ENCODE data around the gene SRGAP1. TPM values are rescaled to one million over a fixed set of nuclear protein-coding genes. Genes with fewer than 3 reads are reported as not detected.
"Not testable (repeated sequence)": the region's sequence is repeated elsewhere in the genome, so short reads cannot be mapped to it uniquely, and the experiment has no call there.

Gene SRGAP1
- total RNA-seq, 1 donor from 2014 or later, result 0.22 TPM

DNA sequence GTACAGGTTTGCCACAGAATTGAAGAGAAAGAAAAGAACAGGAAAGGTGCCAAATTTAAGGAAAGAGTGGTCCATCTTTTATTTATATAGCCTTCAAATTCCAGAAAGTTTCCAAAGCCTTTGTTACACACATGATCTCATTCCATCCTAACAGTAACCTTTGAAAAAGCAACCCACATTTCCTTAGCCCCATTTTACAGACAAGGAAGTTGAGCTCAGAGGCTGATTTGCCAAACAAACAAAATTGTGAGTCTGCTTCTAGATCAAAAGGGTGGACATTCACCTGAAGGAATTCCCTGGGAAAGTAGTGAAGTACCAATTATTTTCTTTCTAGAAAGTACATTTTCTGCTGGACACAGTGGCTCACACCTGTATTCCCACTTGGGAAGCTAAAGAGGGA is 345.6 kb downstream of the SRGAP1 start:
- intact Hi-C loops (cut with micrococcal nuclease), result no loop called here

DNA sequence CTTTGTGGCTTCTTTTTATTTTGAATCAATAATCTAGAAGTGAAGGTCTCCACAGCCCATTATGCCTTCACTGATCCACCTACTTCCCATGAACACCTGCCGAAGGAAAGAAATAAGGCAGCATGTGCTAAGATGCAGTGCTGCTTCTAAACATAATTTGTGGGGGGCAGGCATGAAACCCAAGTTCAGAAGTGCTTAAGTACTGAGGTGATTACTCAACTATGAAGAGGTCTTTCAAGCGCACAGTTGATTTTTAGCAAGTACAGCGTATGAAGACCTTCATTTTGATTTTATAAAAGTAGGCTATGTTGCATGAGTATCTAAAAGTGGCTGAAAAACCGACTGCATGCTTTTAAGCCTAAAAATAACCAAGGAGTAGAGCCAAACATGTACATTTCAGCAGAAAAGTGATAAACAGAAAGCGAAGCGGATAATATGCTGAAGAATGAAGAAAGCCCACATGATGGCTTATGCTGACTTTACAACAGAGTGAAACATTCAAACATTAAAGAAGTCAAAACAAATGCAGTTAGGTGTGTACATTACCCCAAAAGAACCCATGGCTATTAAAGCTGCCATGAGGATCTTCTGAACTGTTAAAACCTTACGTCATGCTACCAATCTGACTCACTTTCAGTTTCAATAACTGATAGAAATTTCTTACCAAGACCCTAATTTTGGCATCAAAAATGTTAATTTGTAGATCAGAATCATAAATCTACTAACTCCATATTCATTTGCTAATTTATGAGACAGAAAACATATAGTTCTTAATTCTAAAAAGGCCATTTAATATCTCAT is 348.3 kb downstream of the SRGAP1 start:
- intact Hi-C loops (cut with micrococcal nuclease), result no loop called here

DNA sequence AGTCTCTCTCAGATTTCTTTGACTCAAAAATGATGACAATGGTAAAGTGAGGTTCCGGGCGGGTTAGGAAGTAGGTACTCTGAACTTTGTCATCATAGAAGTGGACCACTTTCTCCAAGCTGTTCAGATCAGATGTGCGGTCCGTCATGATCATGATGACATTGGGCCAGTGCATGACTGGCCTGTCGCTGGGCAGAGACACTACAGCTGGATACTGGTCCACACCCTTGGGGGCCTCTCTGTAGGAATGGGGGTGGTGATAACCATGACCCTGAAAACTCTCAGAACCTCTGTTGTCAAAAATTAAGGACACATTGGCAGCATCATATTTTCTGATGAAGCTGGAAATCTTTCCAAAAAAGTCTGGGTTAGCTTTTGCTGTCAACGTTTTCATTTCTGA is 349.4 kb downstream of the SRGAP1 start:
- intact Hi-C loops (cut with micrococcal nuclease), result no loop called here

DNA sequence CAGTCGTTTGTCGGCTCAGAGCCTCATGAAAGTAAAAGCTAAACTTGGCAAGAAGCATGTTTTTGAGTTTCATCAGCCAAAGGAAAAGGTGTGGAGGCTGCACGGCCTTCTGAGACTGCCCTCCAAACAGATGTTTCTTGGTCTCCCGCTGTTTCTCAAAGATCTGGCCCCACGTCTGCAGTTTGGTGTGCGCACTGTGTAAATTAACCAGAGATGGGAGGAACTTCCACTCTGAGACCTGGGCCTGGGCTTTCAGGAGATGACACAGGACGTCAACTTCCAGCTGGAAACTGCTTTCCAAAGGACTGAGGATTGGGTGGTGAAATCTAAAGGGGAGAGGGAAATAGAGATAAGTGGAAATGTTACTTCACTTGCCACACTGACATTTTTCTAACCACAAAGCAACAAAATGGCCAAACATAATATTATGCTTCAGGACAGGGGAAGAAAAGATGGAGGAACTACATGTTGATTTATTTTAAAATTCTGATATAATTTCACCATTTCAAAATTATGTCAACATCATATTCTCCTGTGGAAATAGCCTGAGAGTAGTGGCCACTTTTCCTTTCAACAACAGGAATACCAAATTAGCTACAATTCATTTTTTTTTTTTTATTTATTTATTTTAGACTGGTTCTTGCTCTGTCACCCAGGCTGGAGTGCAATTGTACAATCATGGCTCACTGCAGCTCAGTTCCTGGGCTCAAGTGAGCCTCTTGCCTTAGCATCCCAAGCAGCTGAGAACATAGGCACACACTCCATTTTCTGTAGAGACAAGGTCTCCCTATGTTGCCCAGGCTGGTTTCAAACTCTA is 350.0 kb downstream of the SRGAP1 start:
- intact Hi-C loops (cut with micrococcal nuclease), result no loop called here

DNA sequence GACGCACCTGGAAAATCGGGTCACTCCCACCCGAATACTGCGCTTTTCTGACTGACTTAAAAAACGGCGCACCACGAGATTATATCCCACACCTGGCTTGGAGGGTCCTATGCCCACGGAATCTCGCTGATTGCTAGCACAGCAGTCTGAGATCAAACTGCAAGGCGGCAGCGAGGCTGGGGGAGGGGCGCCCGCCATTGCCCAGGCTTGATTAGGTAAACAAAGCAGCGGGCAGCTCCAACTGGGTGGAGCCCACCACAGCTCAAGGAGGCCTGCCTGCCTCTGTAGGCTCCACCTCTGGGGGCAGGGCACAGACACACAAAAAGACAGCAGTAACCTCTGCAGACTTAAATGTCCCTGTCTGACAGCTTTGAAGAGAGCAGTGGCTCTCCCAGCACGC is 351.3 kb downstream of the SRGAP1 start:
- intact Hi-C loops (cut with micrococcal nuclease), result not testable (repeated sequence)

DNA sequence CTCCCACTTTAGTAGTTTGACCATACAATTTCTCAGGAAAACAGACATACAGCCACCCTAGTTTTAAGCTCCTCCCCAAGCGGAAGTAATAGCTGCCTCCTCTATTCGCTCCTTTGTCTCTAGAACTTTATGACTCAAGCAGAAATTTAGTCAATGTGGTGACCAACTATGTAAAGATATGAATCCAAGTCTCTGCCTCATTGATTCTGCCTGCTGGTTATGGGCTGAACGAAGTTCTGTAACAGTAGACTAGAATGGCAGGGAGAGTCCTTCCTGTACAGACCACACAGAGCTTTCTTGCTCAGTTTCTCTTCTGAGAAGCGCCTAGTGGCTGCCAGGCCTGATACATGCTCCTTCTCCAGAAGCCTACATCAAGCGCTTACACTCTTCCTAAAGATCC is 358.5 kb downstream of the SRGAP1 start:
- intact Hi-C loops (cut with micrococcal nuclease), result no loop called here

DNA sequence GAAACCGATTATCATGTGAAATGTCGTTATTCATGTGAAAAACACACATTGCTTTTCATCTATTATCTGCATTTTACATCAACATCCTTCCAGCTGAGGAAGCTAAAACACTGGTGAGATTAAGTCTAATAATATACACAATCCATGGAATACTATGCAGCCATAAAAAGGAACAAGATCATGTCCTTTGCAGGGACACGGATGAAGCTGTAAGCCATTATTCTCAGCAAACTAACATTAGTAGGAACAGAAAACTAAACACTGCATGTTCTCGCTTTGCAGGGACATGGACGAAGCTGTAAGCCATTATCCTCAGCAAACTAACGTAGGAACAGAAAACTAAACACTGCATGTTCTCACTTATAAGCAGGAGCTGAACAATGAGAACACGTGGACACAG is 359.3 kb downstream of the SRGAP1 start:
- intact Hi-C loops (cut with micrococcal nuclease), result no loop called here

DNA sequence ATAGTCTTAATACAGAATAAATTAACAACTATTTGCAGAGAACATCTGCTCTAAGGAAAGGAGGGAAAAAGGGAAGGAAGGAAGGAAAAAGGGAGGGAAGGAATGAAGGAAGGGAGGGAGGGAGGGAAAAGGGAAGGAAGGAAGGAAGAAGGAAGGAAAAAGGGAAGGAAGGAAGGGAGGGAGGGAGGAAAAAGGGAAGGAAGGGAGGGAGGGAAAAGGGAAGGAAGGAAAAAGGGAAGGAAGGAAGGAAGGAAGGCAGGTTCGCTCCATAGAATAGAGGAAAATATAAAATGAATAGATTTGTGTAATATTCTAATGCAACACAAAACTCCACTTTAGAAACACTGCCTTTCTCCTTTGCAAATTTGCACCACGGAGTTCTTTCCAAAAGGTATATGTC is 361.0 kb downstream of the SRGAP1 start:
- intact Hi-C loops (cut with micrococcal nuclease), result no loop called here

DNA sequence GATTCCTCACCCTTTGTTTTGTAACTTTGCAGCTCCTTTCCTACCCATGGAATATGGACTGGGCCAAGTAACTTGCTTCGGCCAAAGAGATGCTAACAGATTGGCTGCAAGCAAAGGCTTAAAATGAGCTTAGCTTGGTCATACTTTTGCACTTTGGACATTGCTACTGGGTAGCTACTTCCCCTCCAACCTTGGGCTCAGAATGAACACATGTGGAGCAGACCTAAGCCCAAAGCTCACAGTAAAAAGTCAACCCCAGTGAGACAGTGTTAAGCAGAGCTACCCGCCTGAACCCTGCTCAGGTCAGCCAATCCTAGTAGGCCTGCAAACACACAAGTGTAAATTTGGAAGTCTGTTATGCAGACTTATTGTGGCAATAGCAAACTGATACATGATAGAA is 363.0 kb downstream of the SRGAP1 start:
- intact Hi-C loops (cut with micrococcal nuclease), result no loop called here

Other genes with a start within 250 kb of the SRGAP1 start
- 0.32 and 0.56 TPM in 2 replicates for gene DPY19L2, start 176.2 kb upstream of the SRGAP1 start, total RNA-seq
- 13.7 and 14.1 TPM in 2 replicates for gene RXYLT1, start 64.8 kb upstream of the SRGAP1 start, total RNA-seq